Measurements from ENCODE around the gene CELSR2.

DNA sequence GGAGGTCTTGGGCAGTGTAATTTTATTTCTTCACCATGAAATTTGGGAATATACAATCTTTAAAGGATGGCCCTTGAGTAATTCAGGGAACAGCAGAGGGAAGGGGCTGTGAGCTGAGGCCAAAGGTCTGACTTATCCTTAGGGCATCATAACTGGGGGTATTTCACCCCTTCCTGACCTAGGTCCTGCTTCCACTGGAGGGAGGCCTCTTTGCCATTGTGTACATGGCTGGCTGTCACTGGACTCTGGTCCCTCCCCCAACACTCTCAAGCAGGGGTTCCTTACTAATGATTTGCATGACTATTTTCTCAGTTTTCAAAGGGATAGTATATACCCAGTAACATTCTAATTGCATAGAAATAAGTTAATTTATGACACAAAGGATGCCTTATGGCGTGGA, 40.8 kb downstream of the CELSR2 start:
- TF ChIP-seq CTCF (IDR thresholded peaks at IDR 0.05; ENCODE audit: borderline replicate concordance, extremely low read depth, low read length, poor library complexity, severe bottlenecking) (no peak), EZH2 (IDR thresholded peaks at IDR 0.05; ENCODE audit: borderline replicate concordance, low read depth, low read length, severe bottlenecking) (no peak)

All from DND-41 (cell line).